Neural cell (in vitro differentiated cells): ENCODE data around the gene ARHGEF12. TPM values are rescaled to one million over a fixed set of nuclear protein-coding genes. Genes with fewer than 3 reads are reported as not detected.

Source experiments
- H2AFZ ChIP-seq: fragments of 200-600, 300-800 bp; sonication (generic), shearing (Covaris generic); 2 replicates; pipeline ENCODE4 v1.6.0; 2014; ENCODE audit warnings: low read depth, mild to moderate bottlenecking, antibody characterized with exemption, low read length, moderate library complexity
- H3F3A ChIP-seq: fragments of 200-600 bp; shearing (Covaris generic); 2 replicates; pipeline ENCODE4 v1.6.1; 2016; ENCODE audit warnings: mild to moderate bottlenecking, moderate library complexity, mixed read lengths, antibody characterized with exemption, low read length; ENCODE audit not compliant: insufficient read depth, poor library complexity, severe bottlenecking
- H3K27ac ChIP-seq: fragments of 200-600, 300-800 bp; sonication (generic), shearing (Covaris generic); 2 replicates; pipeline ENCODE4 v1.5.1; 2014; ENCODE audit warnings: mild to moderate bottlenecking, low read length, moderate library complexity
- H3K27me3 ChIP-seq: fragments of 300-800, 200-600 bp; sonication (generic), shearing (Covaris generic); 2 replicates; pipeline ENCODE4 v1.6.0; 2014; ENCODE audit warnings: mild to moderate bottlenecking, low read depth, low read length, moderate library complexity; ENCODE audit not compliant: insufficient read depth
- H3K36me3 ChIP-seq: fragments of 300-800, 200-600 bp; sonication (generic), shearing (Covaris generic); 2 replicates; pipeline ENCODE4 v1.5.1; 2014; ENCODE audit warnings: mild to moderate bottlenecking, antibody characterized with exemption, low read length, moderate library complexity; ENCODE audit not compliant: insufficient read depth
- H3K4me2 ChIP-seq: fragments of 300-800, 200-600 bp; sonication (generic), shearing (Covaris generic); 2 replicates; pipeline ENCODE4 v1.6.0; 2014; ENCODE audit warnings: mild to moderate bottlenecking, low read length
- H3K4me3 ChIP-seq: fragments of 300-800, 200-600 bp; sonication (generic), shearing (Covaris generic); 2 replicates; pipeline ENCODE4 v1.5.1; 2014; ENCODE audit warnings: mild to moderate bottlenecking, low read length, moderate library complexity
- H3K79me2 ChIP-seq: fragments of 200-600 bp; shearing (Covaris generic); replicated peaks from 2 replicates; pipeline ENCODE4 v1.6.0; 2014; ENCODE audit warnings: mild to moderate bottlenecking, low read length, moderate library complexity; ENCODE audit not compliant: insufficient read depth
- H3K9ac ChIP-seq: fragments of 300-800, 200-600 bp; sonication (generic), shearing (Covaris generic); 2 replicates; pipeline ENCODE4 v1.6.1; 2016; ENCODE audit warnings: mild to moderate bottlenecking, low read length, mixed read lengths
- H3K9me2 ChIP-seq: fragments of 200-600 bp; shearing (Covaris generic); 2 replicates; pipeline ENCODE4 v1.6.1; 2016; ENCODE audit warnings: mild to moderate bottlenecking, low read length, mixed read lengths; ENCODE audit not compliant: insufficient read depth
- H3K9me3 ChIP-seq: fragments of 200-600, 300-800 bp; sonication (generic), shearing (Covaris generic); 2 replicates; pipeline ENCODE4 v1.6.1; 2016; ENCODE audit warnings: mild to moderate bottlenecking, mixed run types, low read length, moderate library complexity, mixed read lengths
- H4K20me1 ChIP-seq: fragments of 200-600 bp; shearing (Covaris generic); 2 replicates; pipeline ENCODE4 v1.6.1; 2016; ENCODE audit warnings: mild to moderate bottlenecking, mixed run types; ENCODE audit not compliant: insufficient read depth
- EP300 ChIP-seq: fragments of 450-650 bp; conservative IDR thresholded peaks from 2 replicates; pipeline ENCODE4 v1.6.1; 2014; ENCODE audit warnings: antibody characterized with exemption, mild to moderate bottlenecking, moderate library complexity; ENCODE audit not compliant: poor library complexity, severe bottlenecking
- EZH2 ChIP-seq: fragments of 200-600, 300-800 bp; shearing (Covaris generic), sonication (generic); IDR thresholded peaks from 2 replicates; pipeline ENCODE4 v1.6.1; 2014; ENCODE audit warnings: antibody characterized with exemption, low read length, borderline replicate concordance, mild to moderate bottlenecking; ENCODE audit not compliant: insufficient read depth, poor library complexity, severe bottlenecking
- MXI1 ChIP-seq: fragments of 450-650 bp; conservative IDR thresholded peaks from 2 replicates; pipeline ENCODE4 v1.6.1; 2014; ENCODE audit warnings: antibody characterized with exemption, mild to moderate bottlenecking; ENCODE audit not compliant: poor library complexity, severe bottlenecking
- POLR2AphosphoS5 ChIP-seq: IDR thresholded peaks from 2 replicates; pipeline ENCODE4 v1.6.1; 2012
- RAD21 ChIP-seq: fragments of 450-650 bp; conservative IDR thresholded peaks from 2 replicates; pipeline ENCODE4 v1.6.1; 2014; ENCODE audit warnings: antibody characterized with exemption, mild to moderate bottlenecking, moderate library complexity
- SMC3 ChIP-seq: fragments of 450-650 bp; conservative IDR thresholded peaks from 2 replicates; pipeline ENCODE4 v1.6.1; 2014; ENCODE audit warnings: antibody characterized with exemption, mild to moderate bottlenecking, moderate library complexity; ENCODE audit not compliant: poor library complexity
- TAF1 ChIP-seq: IDR thresholded peaks from 2 replicates; pipeline ENCODE4 v1.6.1; 2012; ENCODE audit warnings: low read depth
- polyA plus RNA-seq: library from polyadenylated mRNA; depleted of rRNA; stranded (reverse); fragments of >200 nt; gene quantifications from 2 replicates; pipeline ENCODE4 v1.2.3, GENCODE V29; 2014
- TF ChIP-seq, protein P1 (sequence below): fragments of 450-650 bp; IDR thresholded peaks from 2 replicates; pipeline ENCODE4 v1.5.1; 2014; ENCODE audit warnings: antibody characterized with exemption, mild to moderate bottlenecking, moderate library complexity; ENCODE audit not compliant: poor library complexity, severe bottlenecking
- TF ChIP-seq, protein P2 (sequence below): IDR thresholded peaks from 2 replicates; pipeline ENCODE4 v1.6.1; 2012; ENCODE audit warnings: borderline replicate concordance

ARHGEF12 gene
- polyA plus RNA-seq, 1 donor from 2014 or later = 93.4 TPM

DNA sequence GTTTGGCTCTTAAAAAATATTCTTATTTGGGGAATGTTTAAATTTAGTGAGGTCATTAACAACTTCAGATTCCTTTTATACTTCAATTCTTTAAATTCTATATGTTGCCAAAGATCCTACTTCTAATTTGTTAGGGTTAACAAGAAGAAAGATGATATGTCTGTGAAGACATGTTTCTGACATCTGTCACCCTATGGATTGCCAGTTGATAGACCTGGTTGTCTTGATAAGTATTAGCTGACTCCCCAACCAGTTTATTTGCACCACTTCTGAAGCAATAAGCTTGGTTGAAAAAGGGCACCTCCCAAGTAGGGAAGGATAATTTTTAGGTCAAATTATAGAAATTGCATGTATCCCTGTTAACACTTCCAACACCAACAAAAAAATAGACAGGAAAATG is 29.3 kb downstream of the ARHGEF12 start:
- peaks cover 23% of the 10 kb centered on the region for H3K79me2 ChIP-seq
- no peaks in the 10 kb centered on the region for H3K9me2 ChIP-seq
- H3K4me3 ChIP-seq = no peak overlapping the region
- H3K9me3 ChIP-seq = no peaks in the 10 kb centered on the region
- no peak overlapping the region for H3K9ac ChIP-seq
- no peak overlapping the region for H2AFZ ChIP-seq
- peak; percentile 23 for TF ChIP-seq POLR2AphosphoS5
- peak; percentile 69 for TF ChIP-seq EP300
- no peak for TF ChIP-seq MXI1
- H3K36me3 ChIP-seq = no peaks in the 10 kb centered on the region
- no peaks in the 10 kb centered on the region for H3F3A ChIP-seq
- no peaks in the 10 kb centered on the region for H4K20me1 ChIP-seq
- H3K4me2 ChIP-seq = no peak overlapping the region
- no peak overlapping the region for H3K27ac ChIP-seq
- H3K27me3 ChIP-seq = no peaks in the 10 kb centered on the region

- H3K4me3 ChIP-seq = no peak overlapping the region
- peaks cover 52% of the 10 kb centered on the region for H3K79me2 ChIP-seq
- TF ChIP-seq POLR2AphosphoS5 (no peak), EZH2 (no peak), MXI1 (no peak), TAF1 (no peak), RAD21 (no peak), SMC3 (no peak), EP300 (no peak)
- TF ChIP-seq, protein P1, sequence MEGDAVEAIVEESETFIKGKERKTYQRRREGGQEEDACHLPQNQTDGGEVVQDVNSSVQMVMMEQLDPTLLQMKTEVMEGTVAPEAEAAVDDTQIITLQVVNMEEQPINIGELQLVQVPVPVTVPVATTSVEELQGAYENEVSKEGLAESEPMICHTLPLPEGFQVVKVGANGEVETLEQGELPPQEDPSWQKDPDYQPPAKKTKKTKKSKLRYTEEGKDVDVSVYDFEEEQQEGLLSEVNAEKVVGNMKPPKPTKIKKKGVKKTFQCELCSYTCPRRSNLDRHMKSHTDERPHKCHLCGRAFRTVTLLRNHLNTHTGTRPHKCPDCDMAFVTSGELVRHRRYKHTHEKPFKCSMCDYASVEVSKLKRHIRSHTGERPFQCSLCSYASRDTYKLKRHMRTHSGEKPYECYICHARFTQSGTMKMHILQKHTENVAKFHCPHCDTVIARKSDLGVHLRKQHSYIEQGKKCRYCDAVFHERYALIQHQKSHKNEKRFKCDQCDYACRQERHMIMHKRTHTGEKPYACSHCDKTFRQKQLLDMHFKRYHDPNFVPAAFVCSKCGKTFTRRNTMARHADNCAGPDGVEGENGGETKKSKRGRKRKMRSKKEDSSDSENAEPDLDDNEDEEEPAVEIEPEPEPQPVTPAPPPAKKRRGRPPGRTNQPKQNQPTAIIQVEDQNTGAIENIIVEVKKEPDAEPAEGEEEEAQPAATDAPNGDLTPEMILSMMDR = no peak
- TF ChIP-seq, protein P2, sequence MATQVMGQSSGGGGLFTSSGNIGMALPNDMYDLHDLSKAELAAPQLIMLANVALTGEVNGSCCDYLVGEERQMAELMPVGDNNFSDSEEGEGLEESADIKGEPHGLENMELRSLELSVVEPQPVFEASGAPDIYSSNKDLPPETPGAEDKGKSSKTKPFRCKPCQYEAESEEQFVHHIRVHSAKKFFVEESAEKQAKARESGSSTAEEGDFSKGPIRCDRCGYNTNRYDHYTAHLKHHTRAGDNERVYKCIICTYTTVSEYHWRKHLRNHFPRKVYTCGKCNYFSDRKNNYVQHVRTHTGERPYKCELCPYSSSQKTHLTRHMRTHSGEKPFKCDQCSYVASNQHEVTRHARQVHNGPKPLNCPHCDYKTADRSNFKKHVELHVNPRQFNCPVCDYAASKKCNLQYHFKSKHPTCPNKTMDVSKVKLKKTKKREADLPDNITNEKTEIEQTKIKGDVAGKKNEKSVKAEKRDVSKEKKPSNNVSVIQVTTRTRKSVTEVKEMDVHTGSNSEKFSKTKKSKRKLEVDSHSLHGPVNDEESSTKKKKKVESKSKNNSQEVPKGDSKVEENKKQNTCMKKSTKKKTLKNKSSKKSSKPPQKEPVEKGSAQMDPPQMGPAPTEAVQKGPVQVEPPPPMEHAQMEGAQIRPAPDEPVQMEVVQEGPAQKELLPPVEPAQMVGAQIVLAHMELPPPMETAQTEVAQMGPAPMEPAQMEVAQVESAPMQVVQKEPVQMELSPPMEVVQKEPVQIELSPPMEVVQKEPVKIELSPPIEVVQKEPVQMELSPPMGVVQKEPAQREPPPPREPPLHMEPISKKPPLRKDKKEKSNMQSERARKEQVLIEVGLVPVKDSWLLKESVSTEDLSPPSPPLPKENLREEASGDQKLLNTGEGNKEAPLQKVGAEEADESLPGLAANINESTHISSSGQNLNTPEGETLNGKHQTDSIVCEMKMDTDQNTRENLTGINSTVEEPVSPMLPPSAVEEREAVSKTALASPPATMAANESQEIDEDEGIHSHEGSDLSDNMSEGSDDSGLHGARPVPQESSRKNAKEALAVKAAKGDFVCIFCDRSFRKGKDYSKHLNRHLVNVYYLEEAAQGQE = no peak
- no peaks in the 10 kb centered on the region for H3F3A ChIP-seq
- H3K27ac ChIP-seq = no peak overlapping the region
- no peaks in the 10 kb centered on the region for H3K36me3 ChIP-seq
- no peaks in the 10 kb centered on the region for H4K20me1 ChIP-seq
- H3K27me3 ChIP-seq = no peaks in the 10 kb centered on the region
- H3K9me2 ChIP-seq = no peaks in the 10 kb centered on the region
- no peak overlapping the region for H2AFZ ChIP-seq
- H3K9ac ChIP-seq = no peak overlapping the region
- no peaks in the 10 kb centered on the region for H3K9me3 ChIP-seq
- H3K4me2 ChIP-seq = no peak overlapping the region
Observed at GRCh38 chr11:120372296-120372695, 36.1 kb downstream of the ARHGEF12 start.

DNA sequence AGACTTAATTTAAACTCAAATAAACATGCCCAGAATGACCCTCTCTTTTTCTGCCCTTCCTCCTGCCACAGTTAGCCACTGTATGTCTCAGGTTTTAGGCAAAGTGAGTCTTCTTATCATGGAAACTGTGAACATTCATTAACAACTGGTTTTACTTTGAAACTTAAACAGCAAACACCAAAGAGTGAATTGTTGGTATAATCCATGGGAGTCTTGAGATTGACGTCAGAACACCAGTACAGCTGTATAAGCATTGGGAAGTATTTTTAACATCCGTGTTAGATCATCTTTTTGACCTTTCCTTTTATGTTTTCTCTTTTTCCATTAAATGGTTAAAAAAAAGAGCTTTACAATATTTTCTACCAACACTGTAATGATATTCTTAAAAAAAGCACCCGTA is 38.9 kb downstream of the ARHGEF12 start:
- no peaks in the 10 kb centered on the region for H3K36me3 ChIP-seq
- H3K27me3 ChIP-seq = no peaks in the 10 kb centered on the region
- H3K79me2 ChIP-seq = peaks cover 64% of the 10 kb centered on the region
- no peak overlapping the region for H3K9ac ChIP-seq
- no peak for TF ChIP-seq RAD21
- TF ChIP-seq MXI1 = no peak
- no peak for TF ChIP-seq TAF1
- no peak for TF ChIP-seq POLR2AphosphoS5
- no peak for TF ChIP-seq SMC3
- TF ChIP-seq EP300 = no peak
- TF ChIP-seq, protein P1 = no peak
- TF ChIP-seq EZH2 = no peak
- TF ChIP-seq, protein P2 = no peak
- H3K27ac ChIP-seq = no peak overlapping the region
- no peaks in the 10 kb centered on the region for H4K20me1 ChIP-seq
- H2AFZ ChIP-seq = no peak overlapping the region
- no peaks in the 10 kb centered on the region for H3K9me3 ChIP-seq
- H3K4me2 ChIP-seq = no peak overlapping the region
- no peaks in the 10 kb centered on the region for H3F3A ChIP-seq
- H3K9me2 ChIP-seq = no peaks in the 10 kb centered on the region
- no peak overlapping the region for H3K4me3 ChIP-seq
